ENCODE results near the gene FOXA1. TPM values are rescaled to one million over a fixed set of nuclear protein-coding genes. Genes with fewer than 3 reads are reported as not detected.

The FOXA1 gene
- total and polyA plus RNA-seq, 4 donors = 8.0 to 37.5 (median 16.1) TPM

- H3K9me3 ChIP-seq (ENCODE audit: control insufficient read depth in 4 of 4, low read length in 3 of 4) = no peaks in the 10 kb centered on the region
- TF ChIP-seq NR2F2 (IDR thresholded peaks at IDR 0.05) = no peak
- TF ChIP-seq ATF3 (IDR thresholded peaks at IDR 0.05) = no peak
- peak in 1 of 2 donors; percentile 23 for TF ChIP-seq RXRA (IDR thresholded peaks at IDR 0.05)
- peak; percentile 86 for TF ChIP-seq FOXA2 (IDR thresholded peaks at IDR 0.05)
- TF ChIP-seq HNF4A (conservative IDR thresholded peaks at IDR 0.05) = peak in 1 of 2 donors; percentile 22
- peak overlapping the region; percentile 60 to 93 for H3K9ac ChIP-seq (ENCODE audit: low read depth in 1 of 2, low read length in 2 of 2)
- H3K27me3 ChIP-seq (ENCODE audit: control insufficient read depth in 4 of 4, insufficient read depth in 4 of 4, low read length in 3 of 4) = no peaks in the 10 kb centered on the region
- peaks cover 0 to 6% (median 2%) of the 10 kb centered on the region in 4 donors for H3K4me1 ChIP-seq (ENCODE audit: control insufficient read depth in 4 of 4, insufficient read depth in 4 of 4, low read length in 3 of 4)
- H3K36me3 ChIP-seq (ENCODE audit: control insufficient read depth in 4 of 4, insufficient read depth in 3 of 4, low read depth in 1 of 4, low read length in 3 of 4) = peaks cover 0 to 1% (median 0%) of the 10 kb centered on the region in 4 donors
- H3K4me3 ChIP-seq (ENCODE audit: low read depth in 1 of 3, low read length in 3 of 3) = peak overlapping the region; percentile 55 to 71 (median 56)
- DNase-seq (ENCODE audit: low spot score) = no peak
- 5% methylated on average over 6 of the region's 6 CpGs for whole genome bisulfite sequencing
- H3K27ac ChIP-seq (ENCODE audit: low read depth in 1 of 2, low read length in 2 of 2) = peak overlapping the region; percentile 76 to 86
Observed at GRCh38 chr14:37588667-37588955, 6.4 kb downstream of the FOXA1 start.

- Histone ChIP-seq H3K4me3 (ENCODE audit: low read depth in 1 of 3, low read length in 3 of 3) (peak overlapping the region in 2 of 3 donors; percentile 55 to 71), H3K27me3 (ENCODE audit: control insufficient read depth in 4 of 4, insufficient read depth in 4 of 4, low read length in 3 of 4) (no peaks in the 10 kb centered on the region), H3K9ac (ENCODE audit: low read depth in 1 of 2, low read length in 2 of 2) (peak overlapping the region; percentile 60 to 93), H3K36me3 (ENCODE audit: control insufficient read depth in 4 of 4, insufficient read depth in 3 of 4, low read depth in 1 of 4, low read length in 3 of 4) (peaks cover 0 to 1% (median 0%) of the 10 kb centered on the region in 4 donors), H3K27ac (ENCODE audit: low read depth in 1 of 2, low read length in 2 of 2) (peak overlapping the region; percentile 76 to 86), H3K9me3 (ENCODE audit: control insufficient read depth in 4 of 4, low read length in 3 of 4) (no peaks in the 10 kb centered on the region), H3K4me1 (ENCODE audit: control insufficient read depth in 4 of 4, insufficient read depth in 4 of 4, low read length in 3 of 4) (peaks cover 0 to 6% (median 2%) of the 10 kb centered on the region in 4 donors)
- 3% methylated on average over 63 of the region's 63 CpGs for WGBS
- no peak for TF ChIP-seq NR2F2 (IDR thresholded peaks at IDR 0.05)
- no peak for TF ChIP-seq ATF3 (IDR thresholded peaks at IDR 0.05)
- TF ChIP-seq GABPA (IDR thresholded peaks at IDR 0.05 in 1 of 2, conservative IDR thresholded peaks at IDR 0.05 in 1 of 2) = no peak
- no peak for TF ChIP-seq TAF1 (conservative IDR thresholded peaks at IDR 0.05)
- no peak for TF ChIP-seq RAD21 (IDR thresholded peaks at IDR 0.05)
- no peak for TF ChIP-seq YY1 (IDR thresholded peaks at IDR 0.05)
- TF ChIP-seq, protein P1, sequence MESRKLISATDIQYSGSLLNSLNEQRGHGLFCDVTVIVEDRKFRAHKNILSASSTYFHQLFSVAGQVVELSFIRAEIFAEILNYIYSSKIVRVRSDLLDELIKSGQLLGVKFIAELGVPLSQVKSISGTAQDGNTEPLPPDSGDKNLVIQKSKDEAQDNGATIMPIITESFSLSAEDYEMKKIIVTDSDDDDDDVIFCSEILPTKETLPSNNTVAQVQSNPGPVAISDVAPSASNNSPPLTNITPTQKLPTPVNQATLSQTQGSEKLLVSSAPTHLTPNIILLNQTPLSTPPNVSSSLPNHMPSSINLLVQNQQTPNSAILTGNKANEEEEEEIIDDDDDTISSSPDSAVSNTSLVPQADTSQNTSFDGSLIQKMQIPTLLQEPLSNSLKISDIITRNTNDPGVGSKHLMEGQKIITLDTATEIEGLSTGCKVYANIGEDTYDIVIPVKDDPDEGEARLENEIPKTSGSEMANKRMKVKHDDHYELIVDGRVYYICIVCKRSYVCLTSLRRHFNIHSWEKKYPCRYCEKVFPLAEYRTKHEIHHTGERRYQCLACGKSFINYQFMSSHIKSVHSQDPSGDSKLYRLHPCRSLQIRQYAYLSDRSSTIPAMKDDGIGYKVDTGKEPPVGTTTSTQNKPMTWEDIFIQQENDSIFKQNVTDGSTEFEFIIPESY (IDR thresholded peaks at IDR 0.05) = no peak
- no peak for TF ChIP-seq FOXA1 (IDR thresholded peaks at IDR 0.05)
- TF ChIP-seq FOXA2 (IDR thresholded peaks at IDR 0.05) = no peak
- TF ChIP-seq HNF4A (conservative IDR thresholded peaks at IDR 0.05) = no peak
- no peak for TF ChIP-seq SP1 (IDR thresholded peaks at IDR 0.05)
- TF ChIP-seq HNF4G (IDR thresholded peaks at IDR 0.05) = no peak
- no peak for TF ChIP-seq MAX (IDR thresholded peaks at IDR 0.05)
- TF ChIP-seq, protein P2, sequence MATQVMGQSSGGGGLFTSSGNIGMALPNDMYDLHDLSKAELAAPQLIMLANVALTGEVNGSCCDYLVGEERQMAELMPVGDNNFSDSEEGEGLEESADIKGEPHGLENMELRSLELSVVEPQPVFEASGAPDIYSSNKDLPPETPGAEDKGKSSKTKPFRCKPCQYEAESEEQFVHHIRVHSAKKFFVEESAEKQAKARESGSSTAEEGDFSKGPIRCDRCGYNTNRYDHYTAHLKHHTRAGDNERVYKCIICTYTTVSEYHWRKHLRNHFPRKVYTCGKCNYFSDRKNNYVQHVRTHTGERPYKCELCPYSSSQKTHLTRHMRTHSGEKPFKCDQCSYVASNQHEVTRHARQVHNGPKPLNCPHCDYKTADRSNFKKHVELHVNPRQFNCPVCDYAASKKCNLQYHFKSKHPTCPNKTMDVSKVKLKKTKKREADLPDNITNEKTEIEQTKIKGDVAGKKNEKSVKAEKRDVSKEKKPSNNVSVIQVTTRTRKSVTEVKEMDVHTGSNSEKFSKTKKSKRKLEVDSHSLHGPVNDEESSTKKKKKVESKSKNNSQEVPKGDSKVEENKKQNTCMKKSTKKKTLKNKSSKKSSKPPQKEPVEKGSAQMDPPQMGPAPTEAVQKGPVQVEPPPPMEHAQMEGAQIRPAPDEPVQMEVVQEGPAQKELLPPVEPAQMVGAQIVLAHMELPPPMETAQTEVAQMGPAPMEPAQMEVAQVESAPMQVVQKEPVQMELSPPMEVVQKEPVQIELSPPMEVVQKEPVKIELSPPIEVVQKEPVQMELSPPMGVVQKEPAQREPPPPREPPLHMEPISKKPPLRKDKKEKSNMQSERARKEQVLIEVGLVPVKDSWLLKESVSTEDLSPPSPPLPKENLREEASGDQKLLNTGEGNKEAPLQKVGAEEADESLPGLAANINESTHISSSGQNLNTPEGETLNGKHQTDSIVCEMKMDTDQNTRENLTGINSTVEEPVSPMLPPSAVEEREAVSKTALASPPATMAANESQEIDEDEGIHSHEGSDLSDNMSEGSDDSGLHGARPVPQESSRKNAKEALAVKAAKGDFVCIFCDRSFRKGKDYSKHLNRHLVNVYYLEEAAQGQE (IDR thresholded peaks at IDR 0.05) = no peak
- DNase-seq (ENCODE audit: low spot score) = no peak
Observed at GRCh38 chr14:37587881-37588666, 7.0 kb downstream of the FOXA1 start.

Measured in liver (tissue), 9 donors.